Fibroblast of gingiva (primary cell): ENCODE results near the gene MYCN.
"Not testable (repeated sequence)": the region's sequence is repeated elsewhere in the genome, so short reads cannot be mapped to it uniquely, and the experiment has no call there.

ENCODE experiments used
- DNase-seq: peaks from one replicate; pipeline ENCODE4 v3.0.0-alpha.2; 2011; ENCODE audit warnings: low read depth

MYCN gene

GRCh38 chr2:15957881-15958713 is 17.7 kb downstream of the MYCN start:
- no peak for DNase-seq

GRCh38 chr2:15959331-15960153 is 19.2 kb downstream of the MYCN start:
- no peak for DNase-seq

GRCh38 chr2:15960154-15960520 is 19.8 kb downstream of the MYCN start:
- DNase-seq = not testable (repeated sequence)

- DNase-seq = not testable (repeated sequence)
These were observed 23.0 kb downstream of the MYCN start for GRCh38 chr2:15963109-15963976.

GRCh38 chr2:15963977-15964670 is 23.8 kb downstream of the MYCN start:
- no peak for DNase-seq

- no peak for DNase-seq
These were observed 24.7 kb downstream of the MYCN start for GRCh38 chr2:15964936-15965563.

- DNase-seq = no peak
These were observed 25.2 kb downstream of the MYCN start for GRCh38 chr2:15965564-15966019.

- no peak for DNase-seq
These were observed 27.3 kb downstream of the MYCN start for GRCh38 chr2:15967415-15968279.

- no peak for DNase-seq
These were observed 28.2 kb downstream of the MYCN start for GRCh38 chr2:15968280-15969178.

GRCh38 chr2:15969214-15969613 is 28.9 kb downstream of the MYCN start:
- DNase-seq = no peak

GRCh38 chr2:15970701-15971100 is 30.4 kb downstream of the MYCN start:
- DNase-seq = no peak

GRCh38 chr2:15971351-15971750 is 31.0 kb downstream of the MYCN start:
- DNase-seq = no peak

GRCh38 chr2:15971831-15972522 is 31.6 kb downstream of the MYCN start:
- no peak for DNase-seq

- no peak for DNase-seq
These were observed 33.4 kb downstream of the MYCN start for GRCh38 chr2:15973481-15974401.

- DNase-seq = no peak
These were observed 34.4 kb downstream of the MYCN start for GRCh38 chr2:15974565-15975260.

- no peak for DNase-seq
These were observed 34.9 kb downstream of the MYCN start for GRCh38 chr2:15975261-15975600.

- DNase-seq = no peak
These were observed 35.3 kb downstream of the MYCN start for GRCh38 chr2:15975676-15976075.
